Measurements from ENCODE around the gene HIF3A.

DNA sequence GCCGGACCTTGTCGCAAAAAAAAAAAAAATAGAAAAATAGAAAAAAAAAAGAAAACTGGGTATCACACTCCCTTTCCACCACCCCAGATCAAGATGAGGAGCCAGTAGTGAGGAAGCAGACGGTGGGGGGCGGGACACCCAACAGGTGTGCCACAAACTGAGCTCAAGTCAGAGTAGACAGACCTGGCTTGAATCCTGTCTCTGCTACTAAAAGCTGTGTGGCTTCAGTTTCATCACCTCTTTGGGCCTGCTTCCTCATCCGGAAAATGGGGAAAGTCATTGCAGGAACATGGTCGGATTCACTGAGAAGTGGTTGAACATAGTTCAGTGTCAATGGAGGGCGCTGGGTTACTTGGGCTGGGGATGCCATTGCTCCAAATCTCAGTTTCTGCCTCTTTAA, 2.9 kb downstream of the HIF3A start:
- TF ChIP-seq MAX (IDR thresholded peaks at IDR 0.05) (no peak), EZH2 (IDR thresholded peaks at IDR 0.05) (no peak), FOSL1 (IDR thresholded peaks at IDR 0.05; ENCODE audit: low read depth) (no peak)
- TF ChIP-seq, protein P1, sequence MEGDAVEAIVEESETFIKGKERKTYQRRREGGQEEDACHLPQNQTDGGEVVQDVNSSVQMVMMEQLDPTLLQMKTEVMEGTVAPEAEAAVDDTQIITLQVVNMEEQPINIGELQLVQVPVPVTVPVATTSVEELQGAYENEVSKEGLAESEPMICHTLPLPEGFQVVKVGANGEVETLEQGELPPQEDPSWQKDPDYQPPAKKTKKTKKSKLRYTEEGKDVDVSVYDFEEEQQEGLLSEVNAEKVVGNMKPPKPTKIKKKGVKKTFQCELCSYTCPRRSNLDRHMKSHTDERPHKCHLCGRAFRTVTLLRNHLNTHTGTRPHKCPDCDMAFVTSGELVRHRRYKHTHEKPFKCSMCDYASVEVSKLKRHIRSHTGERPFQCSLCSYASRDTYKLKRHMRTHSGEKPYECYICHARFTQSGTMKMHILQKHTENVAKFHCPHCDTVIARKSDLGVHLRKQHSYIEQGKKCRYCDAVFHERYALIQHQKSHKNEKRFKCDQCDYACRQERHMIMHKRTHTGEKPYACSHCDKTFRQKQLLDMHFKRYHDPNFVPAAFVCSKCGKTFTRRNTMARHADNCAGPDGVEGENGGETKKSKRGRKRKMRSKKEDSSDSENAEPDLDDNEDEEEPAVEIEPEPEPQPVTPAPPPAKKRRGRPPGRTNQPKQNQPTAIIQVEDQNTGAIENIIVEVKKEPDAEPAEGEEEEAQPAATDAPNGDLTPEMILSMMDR (IDR thresholded peaks at IDR 0.05 in 2 of 3, conservative IDR thresholded peaks at IDR 0.05 in 1 of 3; ENCODE audit: borderline replicate concordance in 1 of 3, insufficient read depth in 1 of 3, low read depth in 2 of 3, low read length in 2 of 3): no peak

All from HCT116 (cell line).